ENCODE data around the gene DESI2.
"Not testable (repeated sequence)": the region's sequence is repeated elsewhere in the genome, so short reads cannot be mapped to it uniquely, and the experiment has no call there.

- TF ChIP-seq BHLHE40 (IDR thresholded peaks at IDR 0.05; ENCODE audit: borderline replicate concordance); FOXK2 (IDR thresholded peaks at IDR 0.05); ARNT (IDR thresholded peaks at IDR 0.05); FOXM1 (IDR thresholded peaks at IDR 0.05; ENCODE audit: borderline replicate concordance); FOXA1 (IDR thresholded peaks at IDR 0.05); TARDBP (IDR thresholded peaks at IDR 0.05); SP1 (IDR thresholded peaks at IDR 0.05); ZNF384 (IDR thresholded peaks at IDR 0.05); ELF4 (IDR thresholded peaks at IDR 0.05): not testable (repeated sequence)
- TF ChIP-seq, protein P1, sequence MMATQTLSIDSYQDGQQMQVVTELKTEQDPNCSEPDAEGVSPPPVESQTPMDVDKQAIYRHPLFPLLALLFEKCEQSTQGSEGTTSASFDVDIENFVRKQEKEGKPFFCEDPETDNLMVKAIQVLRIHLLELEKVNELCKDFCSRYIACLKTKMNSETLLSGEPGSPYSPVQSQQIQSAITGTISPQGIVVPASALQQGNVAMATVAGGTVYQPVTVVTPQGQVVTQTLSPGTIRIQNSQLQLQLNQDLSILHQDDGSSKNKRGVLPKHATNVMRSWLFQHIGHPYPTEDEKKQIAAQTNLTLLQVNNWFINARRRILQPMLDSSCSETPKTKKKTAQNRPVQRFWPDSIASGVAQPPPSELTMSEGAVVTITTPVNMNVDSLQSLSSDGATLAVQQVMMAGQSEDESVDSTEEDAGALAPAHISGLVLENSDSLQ (IDR thresholded peaks at IDR 0.05) = not testable (repeated sequence)
Measured at GRCh38 chr1:244666672-244667418, 13.9 kb downstream of the DESI2 start.

All from HEK293T (cell line).